GM23338 (cell line): Measurements from ENCODE around the gene PHRF1. TPM values are rescaled to one million over a fixed set of nuclear protein-coding genes. Genes with fewer than 3 reads are reported as not detected.

Experiments used
- EZH2 ChIP-seq: fragments of 200-600 bp; sonication (generic); IDR thresholded peaks from one replicate; pipeline ENCODE4 v1.8.0; 2017; ENCODE audit warnings: antibody characterized with exemption, mild to moderate bottlenecking, low read depth; ENCODE audit not compliant: unreplicated experiment
- ZNF114 ChIP-seq: fragments of 250-450 bp; sonication (Bioruptor Pico); IDR thresholded peaks from 2 replicates; pipeline ENCODE4 v1.5.0; 2020; ENCODE audit warnings: mild to moderate bottlenecking, moderate library complexity
- ZNF331 ChIP-seq: fragments of 250-450 bp; sonication (Bioruptor Pico); IDR thresholded peaks from 2 replicates; pipeline ENCODE4 v1.5.0; 2020; ENCODE audit warnings: low read depth, mild to moderate bottlenecking, moderate library complexity
- polyA plus RNA-seq: library from polyadenylated mRNA; unstranded; fragments of >200 nt; fragmentation: Nextera tagmentation; extraction: Ambion mirVana; gene quantifications from 2 replicates; pipeline ENCODE4 v1.2.1, GENCODE V29; 2016
- total RNA-seq: library from RNA; depleted of rRNA; stranded (reverse); fragments of >200 nt; shearing (Covaris generic); gene quantifications from 2 replicates; pipeline ENCODE4 v1.2.3, GENCODE V29; 2014
- TF ChIP-seq, protein P1 (sequence below): fragments of 250-450 bp; sonication (Bioruptor Pico); IDR thresholded peaks from 2 replicates; pipeline ENCODE4 v1.5.0; 2020; ENCODE audit warnings: mild to moderate bottlenecking, moderate library complexity
- TF ChIP-seq, protein P2 (sequence below), 2 experiments: fragments of 200-600 bp in 1 of 2; sonication (generic) in 1 of 2; conservative IDR thresholded peaks; 2 replicates each; pipeline versions ENCODE4 v1.5.1 to v1.6.1; 2016 to 2017; ENCODE audit warnings: antibody characterized with exemption in 2 of 2, low read depth in 2 of 2, mild to moderate bottlenecking in 2 of 2, moderate library complexity in 1 of 2
- TF ChIP-seq, protein P3 (sequence below): IDR thresholded peaks from one replicate; pipeline ENCODE4 v1.6.1; 2018; ENCODE audit warnings: antibody characterized with exemption; ENCODE audit not compliant: unreplicated experiment

The PHRF1 gene
- total and polyA plus RNA-seq, 2 experiments from 2014 or later = 11.0 to 45.9 TPM

DNA sequence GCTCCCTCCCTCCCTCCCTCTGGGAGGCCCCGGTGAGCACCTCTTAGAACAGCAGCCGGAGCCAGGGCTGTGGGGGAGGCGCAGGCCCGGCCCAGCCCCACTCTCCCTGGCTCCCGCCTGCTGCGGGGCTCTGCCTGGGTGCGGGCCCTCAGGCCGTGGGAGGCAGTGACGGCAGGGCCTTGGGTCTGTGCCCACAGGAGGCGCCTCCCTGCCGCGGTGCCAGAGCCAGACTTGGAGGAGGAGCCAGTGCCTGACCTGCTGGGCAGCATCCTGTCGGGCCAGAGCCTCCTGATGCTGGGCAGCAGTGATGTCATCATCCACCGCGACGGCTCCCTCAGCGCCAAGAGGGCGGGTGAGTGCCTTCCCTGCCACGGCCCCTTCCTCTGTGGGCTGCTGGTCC is 30.0 kb downstream of the PHRF1 start (continued):
- TF ChIP-seq, protein P1, sequence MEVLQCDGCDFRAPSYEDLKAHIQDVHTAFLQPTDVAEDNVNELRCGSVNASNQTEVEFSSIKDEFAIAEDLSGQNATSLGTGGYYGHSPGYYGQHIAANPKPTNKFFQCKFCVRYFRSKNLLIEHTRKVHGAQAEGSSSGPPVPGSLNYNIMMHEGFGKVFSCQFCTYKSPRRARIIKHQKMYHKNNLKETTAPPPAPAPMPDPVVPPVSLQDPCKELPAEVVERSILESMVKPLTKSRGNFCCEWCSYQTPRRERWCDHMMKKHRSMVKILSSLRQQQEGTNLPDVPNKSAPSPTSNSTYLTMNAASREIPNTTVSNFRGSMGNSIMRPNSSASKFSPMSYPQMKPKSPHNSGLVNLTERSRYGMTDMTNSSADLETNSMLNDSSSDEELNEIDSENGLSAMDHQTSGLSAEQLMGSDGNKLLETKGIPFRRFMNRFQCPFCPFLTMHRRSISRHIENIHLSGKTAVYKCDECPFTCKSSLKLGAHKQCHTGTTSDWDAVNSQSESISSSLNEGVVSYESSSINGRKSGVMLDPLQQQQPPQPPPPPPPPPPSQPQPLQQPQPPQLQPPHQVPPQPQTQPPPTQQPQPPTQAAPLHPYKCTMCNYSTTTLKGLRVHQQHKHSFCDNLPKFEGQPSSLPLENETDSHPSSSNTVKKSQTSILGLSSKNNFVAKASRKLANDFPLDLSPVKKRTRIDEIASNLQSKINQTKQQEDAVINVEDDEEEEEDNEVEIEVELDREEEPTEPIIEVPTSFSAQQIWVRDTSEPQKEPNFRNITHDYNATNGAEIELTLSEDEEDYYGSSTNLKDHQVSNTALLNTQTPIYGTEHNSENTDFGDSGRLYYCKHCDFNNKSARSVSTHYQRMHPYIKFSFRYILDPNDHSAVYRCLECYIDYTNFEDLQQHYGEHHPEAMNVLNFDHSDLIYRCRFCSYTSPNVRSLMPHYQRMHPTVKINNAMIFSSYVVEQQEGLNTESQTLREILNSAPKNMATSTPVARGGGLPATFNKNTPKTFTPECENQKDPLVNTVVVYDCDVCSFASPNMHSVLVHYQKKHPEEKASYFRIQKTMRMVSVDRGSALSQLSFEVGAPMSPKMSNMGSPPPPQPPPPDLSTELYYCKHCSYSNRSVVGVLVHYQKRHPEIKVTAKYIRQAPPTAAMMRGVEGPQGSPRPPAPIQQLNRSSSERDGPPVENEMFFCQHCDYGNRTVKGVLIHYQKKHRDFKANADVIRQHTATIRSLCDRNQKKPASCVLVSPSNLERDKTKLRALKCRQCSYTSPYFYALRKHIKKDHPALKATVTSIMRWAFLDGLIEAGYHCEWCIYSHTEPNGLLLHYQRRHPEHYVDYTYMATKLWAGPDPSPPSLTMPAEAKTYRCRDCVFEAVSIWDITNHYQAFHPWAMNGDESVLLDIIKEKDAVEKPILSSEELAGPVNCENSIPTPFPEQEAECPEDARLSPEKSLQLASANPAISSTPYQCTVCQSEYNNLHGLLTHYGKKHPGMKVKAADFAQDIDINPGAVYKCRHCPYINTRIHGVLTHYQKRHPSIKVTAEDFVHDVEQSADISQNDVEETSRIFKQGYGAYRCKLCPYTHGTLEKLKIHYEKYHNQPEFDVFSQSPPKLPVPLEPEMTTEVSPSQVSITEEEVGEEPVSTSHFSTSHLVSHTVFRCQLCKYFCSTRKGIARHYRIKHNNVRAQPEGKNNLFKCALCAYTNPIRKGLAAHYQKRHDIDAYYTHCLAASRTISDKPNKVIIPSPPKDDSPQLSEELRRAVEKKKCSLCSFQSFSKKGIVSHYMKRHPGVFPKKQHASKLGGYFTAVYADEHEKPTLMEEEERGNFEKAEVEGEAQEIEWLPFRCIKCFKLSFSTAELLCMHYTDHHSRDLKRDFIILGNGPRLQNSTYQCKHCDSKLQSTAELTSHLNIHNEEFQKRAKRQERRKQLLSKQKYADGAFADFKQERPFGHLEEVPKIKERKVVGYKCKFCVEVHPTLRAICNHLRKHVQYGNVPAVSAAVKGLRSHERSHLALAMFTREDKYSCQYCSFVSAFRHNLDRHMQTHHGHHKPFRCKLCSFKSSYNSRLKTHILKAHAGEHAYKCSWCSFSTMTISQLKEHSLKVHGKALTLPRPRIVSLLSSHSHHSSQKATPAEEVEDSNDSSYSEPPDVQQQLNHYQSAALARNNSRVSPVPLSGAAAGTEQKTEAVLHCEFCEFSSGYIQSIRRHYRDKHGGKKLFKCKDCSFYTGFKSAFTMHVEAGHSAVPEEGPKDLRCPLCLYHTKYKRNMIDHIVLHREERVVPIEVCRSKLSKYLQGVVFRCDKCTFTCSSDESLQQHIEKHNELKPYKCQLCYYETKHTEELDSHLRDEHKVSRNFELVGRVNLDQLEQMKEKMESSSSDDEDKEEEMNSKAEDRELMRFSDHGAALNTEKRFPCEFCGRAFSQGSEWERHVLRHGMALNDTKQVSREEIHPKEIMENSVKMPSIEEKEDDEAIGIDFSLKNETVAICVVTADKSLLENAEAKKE (CRISPR knock-in tag) = no peak
- TF ChIP-seq, protein P2, sequence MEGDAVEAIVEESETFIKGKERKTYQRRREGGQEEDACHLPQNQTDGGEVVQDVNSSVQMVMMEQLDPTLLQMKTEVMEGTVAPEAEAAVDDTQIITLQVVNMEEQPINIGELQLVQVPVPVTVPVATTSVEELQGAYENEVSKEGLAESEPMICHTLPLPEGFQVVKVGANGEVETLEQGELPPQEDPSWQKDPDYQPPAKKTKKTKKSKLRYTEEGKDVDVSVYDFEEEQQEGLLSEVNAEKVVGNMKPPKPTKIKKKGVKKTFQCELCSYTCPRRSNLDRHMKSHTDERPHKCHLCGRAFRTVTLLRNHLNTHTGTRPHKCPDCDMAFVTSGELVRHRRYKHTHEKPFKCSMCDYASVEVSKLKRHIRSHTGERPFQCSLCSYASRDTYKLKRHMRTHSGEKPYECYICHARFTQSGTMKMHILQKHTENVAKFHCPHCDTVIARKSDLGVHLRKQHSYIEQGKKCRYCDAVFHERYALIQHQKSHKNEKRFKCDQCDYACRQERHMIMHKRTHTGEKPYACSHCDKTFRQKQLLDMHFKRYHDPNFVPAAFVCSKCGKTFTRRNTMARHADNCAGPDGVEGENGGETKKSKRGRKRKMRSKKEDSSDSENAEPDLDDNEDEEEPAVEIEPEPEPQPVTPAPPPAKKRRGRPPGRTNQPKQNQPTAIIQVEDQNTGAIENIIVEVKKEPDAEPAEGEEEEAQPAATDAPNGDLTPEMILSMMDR (conservative IDR thresholded peaks at IDR 0.05; ENCODE audit: low read depth in 2 of 2) = no peak
- TF ChIP-seq ZNF114 = no peak
- TF ChIP-seq, protein P3, sequence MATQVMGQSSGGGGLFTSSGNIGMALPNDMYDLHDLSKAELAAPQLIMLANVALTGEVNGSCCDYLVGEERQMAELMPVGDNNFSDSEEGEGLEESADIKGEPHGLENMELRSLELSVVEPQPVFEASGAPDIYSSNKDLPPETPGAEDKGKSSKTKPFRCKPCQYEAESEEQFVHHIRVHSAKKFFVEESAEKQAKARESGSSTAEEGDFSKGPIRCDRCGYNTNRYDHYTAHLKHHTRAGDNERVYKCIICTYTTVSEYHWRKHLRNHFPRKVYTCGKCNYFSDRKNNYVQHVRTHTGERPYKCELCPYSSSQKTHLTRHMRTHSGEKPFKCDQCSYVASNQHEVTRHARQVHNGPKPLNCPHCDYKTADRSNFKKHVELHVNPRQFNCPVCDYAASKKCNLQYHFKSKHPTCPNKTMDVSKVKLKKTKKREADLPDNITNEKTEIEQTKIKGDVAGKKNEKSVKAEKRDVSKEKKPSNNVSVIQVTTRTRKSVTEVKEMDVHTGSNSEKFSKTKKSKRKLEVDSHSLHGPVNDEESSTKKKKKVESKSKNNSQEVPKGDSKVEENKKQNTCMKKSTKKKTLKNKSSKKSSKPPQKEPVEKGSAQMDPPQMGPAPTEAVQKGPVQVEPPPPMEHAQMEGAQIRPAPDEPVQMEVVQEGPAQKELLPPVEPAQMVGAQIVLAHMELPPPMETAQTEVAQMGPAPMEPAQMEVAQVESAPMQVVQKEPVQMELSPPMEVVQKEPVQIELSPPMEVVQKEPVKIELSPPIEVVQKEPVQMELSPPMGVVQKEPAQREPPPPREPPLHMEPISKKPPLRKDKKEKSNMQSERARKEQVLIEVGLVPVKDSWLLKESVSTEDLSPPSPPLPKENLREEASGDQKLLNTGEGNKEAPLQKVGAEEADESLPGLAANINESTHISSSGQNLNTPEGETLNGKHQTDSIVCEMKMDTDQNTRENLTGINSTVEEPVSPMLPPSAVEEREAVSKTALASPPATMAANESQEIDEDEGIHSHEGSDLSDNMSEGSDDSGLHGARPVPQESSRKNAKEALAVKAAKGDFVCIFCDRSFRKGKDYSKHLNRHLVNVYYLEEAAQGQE = no peak
- no peak for TF ChIP-seq ZNF331 (CRISPR knock-in tag)
- TF ChIP-seq EZH2 = no peak
